Stimulated activated CD4-positive, alpha-beta T cell treated with anti-CD3 and anti-CD28 coated beads, Interleukin-15, amount 100 ng/mL, for 48 hours (primary cell): ENCODE results near the gene GABPA.

Source experiments
- DNase-seq, 2 donors: peaks; one replicate each; pipeline ENCODE4 v3.0.0-alpha.2; 2020; ENCODE audit warnings: low read depth in 2 of 2

The GABPA gene

GRCh38 chr21:25809013-25809412 is 74.2 kb downstream of the GABPA start:
- DNase-seq: no peak

GRCh38 chr21:25811186-25811585 is 76.4 kb downstream of the GABPA start:
- DNase-seq: no peak

GRCh38 chr21:25813917-25814316 is 79.1 kb downstream of the GABPA start:
- DNase-seq: no peak

- DNase-seq: no peak
These were observed 83.3 kb downstream of the GABPA start for GRCh38 chr21:25818121-25818520.

DNA sequence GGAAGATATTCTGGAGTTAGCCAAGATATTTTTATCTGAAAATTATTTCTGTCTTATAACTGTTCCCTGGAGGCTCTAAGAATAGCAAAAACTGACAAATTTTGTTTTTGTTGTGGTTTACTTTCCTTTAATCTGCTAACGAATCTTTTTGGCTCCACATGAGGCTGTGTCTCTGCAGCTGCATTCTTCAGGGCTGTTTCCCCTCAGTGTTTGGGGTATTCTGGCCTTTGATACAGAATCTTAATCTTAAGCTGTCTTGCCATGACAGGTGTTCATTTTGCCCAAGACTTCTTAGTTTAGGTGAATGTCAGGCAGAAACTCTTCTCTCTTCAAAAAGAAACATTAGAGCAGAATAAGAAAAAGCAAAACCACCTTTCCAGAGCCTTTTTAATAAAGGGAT is 83.8 kb downstream of the GABPA start:
- DNase-seq: no peak
